Measurements from ENCODE around the gene LYPD6B. TPM values are rescaled to one million over a fixed set of nuclear protein-coding genes. Genes with fewer than 3 reads are reported as not detected.

The LYPD6B gene
- total RNA-seq, 1 experiment from 2014 or later = not detected

- no peak overlapping the region for H3K4me3 ChIP-seq (ENCODE audit: low read depth, low read length, poor library complexity, severe bottlenecking)
- POLR2A ChIA-PET (ENCODE audit: low non-redundant PET) = no interaction called here
- no peak overlapping the region for H3K27ac ChIP-seq (ENCODE audit: low read depth, low read length, poor library complexity, severe bottlenecking)
- H3K9me3 ChIP-seq (ENCODE audit: low read depth, low read length, poor library complexity, severe bottlenecking) = peaks cover 4% of the 10 kb centered on the region
- H3K27me3 ChIP-seq (replicated peaks; ENCODE audit: insufficient read depth, low read depth, low read length, poor library complexity) = no peaks in the 10 kb centered on the region
- no TSS peak for BruUV-seq (replicated peaks)
- no peaks in the 10 kb centered on the region for H3K4me1 ChIP-seq (ENCODE audit: insufficient read depth, low read length, poor library complexity, severe bottlenecking)
- intact Hi-C loops (cut with micrococcal nuclease; ENCODE audit: unreplicated experiment) = no loop called here
- no peak for DNase-seq (ENCODE audit: low spot score)
- CTCF ChIA-PET = no interaction called here
- no peaks in the 10 kb centered on the region for H3K36me3 ChIP-seq (ENCODE audit: insufficient read depth, low read length, poor library complexity, severe bottlenecking)
- TF ChIP-seq CTCF (conservative IDR thresholded peaks at IDR 0.05; ENCODE audit: low read depth, low read length) (no peak), EZH2 (IDR thresholded peaks at IDR 0.05; ENCODE audit: borderline replicate concordance, low read depth, low read length, poor library complexity, severe bottlenecking) (no peak)
These were observed 11.7 kb downstream of the LYPD6B start for GRCh38 chr2:149050188-149050587.

GRCh38 chr2:149055751-149056150, 17.3 kb downstream of the LYPD6B start:
- Histone ChIP-seq H3K4me3 (ENCODE audit: low read depth, low read length, poor library complexity, severe bottlenecking) (no peak overlapping the region), H3K9me3 (ENCODE audit: low read depth, low read length, poor library complexity, severe bottlenecking) (no peaks in the 10 kb centered on the region), H3K4me1 (ENCODE audit: insufficient read depth, low read length, poor library complexity, severe bottlenecking) (no peaks in the 10 kb centered on the region), H3K27ac (ENCODE audit: low read depth, low read length, poor library complexity, severe bottlenecking) (no peak overlapping the region), H3K27me3 (replicated peaks; ENCODE audit: insufficient read depth, low read depth, low read length, poor library complexity) (no peaks in the 10 kb centered on the region), H3K36me3 (ENCODE audit: insufficient read depth, low read length, poor library complexity, severe bottlenecking) (no peaks in the 10 kb centered on the region)
- no peak for DNase-seq (ENCODE audit: low spot score)
- POLR2A ChIA-PET (ENCODE audit: low non-redundant PET) = no interaction called here
- CTCF ChIA-PET = no interaction called here
- no TSS peak for BruUV-seq (replicated peaks)
- intact Hi-C loops (cut with micrococcal nuclease; ENCODE audit: unreplicated experiment) = no loop called here
- no peak for TF ChIP-seq CTCF (conservative IDR thresholded peaks at IDR 0.05; ENCODE audit: low read depth, low read length)
- no peak for TF ChIP-seq EZH2 (IDR thresholded peaks at IDR 0.05; ENCODE audit: borderline replicate concordance, low read depth, low read length, poor library complexity, severe bottlenecking)

GRCh38 chr2:149056541-149057255, 18.2 kb downstream of the LYPD6B start:
- peak; percentile 17 for DNase-seq (ENCODE audit: low spot score)
- H3K27ac ChIP-seq (ENCODE audit: low read depth, low read length, poor library complexity, severe bottlenecking) = no peak overlapping the region
- no peaks in the 10 kb centered on the region for H3K9me3 ChIP-seq (ENCODE audit: low read depth, low read length, poor library complexity, severe bottlenecking)
- no peak overlapping the region for H3K4me3 ChIP-seq (ENCODE audit: low read depth, low read length, poor library complexity, severe bottlenecking)
- no peaks in the 10 kb centered on the region for H3K4me1 ChIP-seq (ENCODE audit: insufficient read depth, low read length, poor library complexity, severe bottlenecking)
- POLR2A ChIA-PET (ENCODE audit: low non-redundant PET) = no interaction called here
- TF ChIP-seq CTCF (conservative IDR thresholded peaks at IDR 0.05; ENCODE audit: low read depth, low read length) (no peak), EZH2 (IDR thresholded peaks at IDR 0.05; ENCODE audit: borderline replicate concordance, low read depth, low read length, poor library complexity, severe bottlenecking) (no peak)
- BruUV-seq (replicated peaks) = no TSS peak
- H3K27me3 ChIP-seq (replicated peaks; ENCODE audit: insufficient read depth, low read depth, low read length, poor library complexity) = no peaks in the 10 kb centered on the region
- CTCF ChIA-PET = no interaction called here
- intact Hi-C loops (cut with micrococcal nuclease; ENCODE audit: unreplicated experiment) = no loop called here
- H3K36me3 ChIP-seq (ENCODE audit: insufficient read depth, low read length, poor library complexity, severe bottlenecking) = no peaks in the 10 kb centered on the region

Data from A673 (cell line).